KMS-11 (cell line): ENCODE results near the gene KLRG1.

ENCODE experiments used
- H2AFZ ChIP-seq: fragments of 200-600 bp; sonication (generic); 2 replicates; pipeline ENCODE4 v1.6.1; 2016; ENCODE audit warnings: antibody characterized with exemption, mixed run types, low read depth
- H3K27ac ChIP-seq: fragments of 200-600 bp; sonication (generic); 2 replicates; pipeline ENCODE4 v1.6.1; 2016; ENCODE audit warnings: mild to moderate bottlenecking, mixed run types
- H3K27me3 ChIP-seq: fragments of 200-600 bp; sonication (generic); 2 replicates; pipeline ENCODE4 v1.6.1; 2017; ENCODE audit warnings: mild to moderate bottlenecking, low read depth, mixed run types, moderate library complexity; ENCODE audit not compliant: insufficient read depth
- H3K36me3 ChIP-seq: fragments of 200-600 bp; sonication (generic); 2 replicates; pipeline ENCODE4 v1.6.1; 2017; ENCODE audit warnings: mild to moderate bottlenecking, mixed run types; ENCODE audit not compliant: insufficient read depth
- H3K4me1 ChIP-seq: fragments of 200-600 bp; sonication (generic); 2 replicates; pipeline ENCODE4 v1.6.1; 2016; ENCODE audit warnings: mild to moderate bottlenecking, low read depth, mixed run types; ENCODE audit not compliant: poor library complexity, severe bottlenecking
- H3K4me2 ChIP-seq: fragments of 200-600 bp; sonication (generic); 2 replicates; pipeline ENCODE4 v1.7.0; 2016; ENCODE audit warnings: mild to moderate bottlenecking, mixed run types
- H3K4me3 ChIP-seq: fragments of 200-600 bp; sonication (generic); IDR thresholded peaks from 2 replicates; pipeline ENCODE4 v1.6.1; 2017; ENCODE audit warnings: low read depth, low read length, mixed read lengths; ENCODE audit not compliant: insufficient read depth
- H3K79me2 ChIP-seq: fragments of 200-600 bp; sonication (generic); 2 replicates; pipeline ENCODE4 v1.6.1; 2016; ENCODE audit warnings: low read depth, mixed run types; ENCODE audit not compliant: insufficient read depth
- H3K9ac ChIP-seq: fragments of 200-600 bp; sonication (generic); 2 replicates; pipeline ENCODE4 v1.6.1; 2016; ENCODE audit warnings: mild to moderate bottlenecking, mixed run types
- H4K20me1 ChIP-seq: fragments of 200-600 bp; sonication (generic); 2 replicates; pipeline ENCODE4 v1.6.1; 2016; ENCODE audit warnings: mild to moderate bottlenecking, mixed run types; ENCODE audit not compliant: insufficient read depth
- CTCF ChIP-seq: fragments of 200-600 bp; sonication (generic); conservative IDR thresholded peaks from 2 replicates; pipeline ENCODE4 v1.6.1; 2017; ENCODE audit warnings: low read depth, mild to moderate bottlenecking, antibody characterized with exemption, low read length, moderate library complexity, mixed read lengths

KLRG1 gene

DNA sequence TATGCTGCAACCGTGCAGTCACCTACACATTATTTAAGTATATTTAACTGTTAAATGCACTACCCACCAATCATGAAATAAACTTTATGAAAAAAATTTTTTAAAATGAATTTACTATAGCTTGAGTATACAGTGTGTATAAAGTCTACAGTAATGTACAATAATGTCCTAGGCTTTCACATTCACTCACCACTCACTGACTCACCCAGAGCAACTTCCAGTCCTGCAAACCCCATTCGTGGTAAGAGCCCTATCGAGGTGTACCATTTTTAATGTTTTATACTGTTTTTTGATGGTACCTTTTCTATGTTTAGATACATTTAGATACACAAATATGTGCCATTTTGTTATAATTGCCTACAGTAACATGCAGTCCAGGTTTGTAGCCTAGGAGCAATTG is 48.1 kb downstream of the KLRG1 start:
- no peak overlapping the region for H2AFZ ChIP-seq
- no peaks in the 10 kb centered on the region for H3K36me3 ChIP-seq
- H3K79me2 ChIP-seq = no peaks in the 10 kb centered on the region
- no peaks in the 10 kb centered on the region for H3K4me1 ChIP-seq
- H3K4me3 ChIP-seq = no peak overlapping the region
- no peak overlapping the region for H3K9ac ChIP-seq
- H3K4me2 ChIP-seq = no peak overlapping the region
- no peak for TF ChIP-seq CTCF
- H3K27me3 ChIP-seq = no peaks in the 10 kb centered on the region
- H3K27ac ChIP-seq = no peak overlapping the region
- H4K20me1 ChIP-seq = no peaks in the 10 kb centered on the region

DNA sequence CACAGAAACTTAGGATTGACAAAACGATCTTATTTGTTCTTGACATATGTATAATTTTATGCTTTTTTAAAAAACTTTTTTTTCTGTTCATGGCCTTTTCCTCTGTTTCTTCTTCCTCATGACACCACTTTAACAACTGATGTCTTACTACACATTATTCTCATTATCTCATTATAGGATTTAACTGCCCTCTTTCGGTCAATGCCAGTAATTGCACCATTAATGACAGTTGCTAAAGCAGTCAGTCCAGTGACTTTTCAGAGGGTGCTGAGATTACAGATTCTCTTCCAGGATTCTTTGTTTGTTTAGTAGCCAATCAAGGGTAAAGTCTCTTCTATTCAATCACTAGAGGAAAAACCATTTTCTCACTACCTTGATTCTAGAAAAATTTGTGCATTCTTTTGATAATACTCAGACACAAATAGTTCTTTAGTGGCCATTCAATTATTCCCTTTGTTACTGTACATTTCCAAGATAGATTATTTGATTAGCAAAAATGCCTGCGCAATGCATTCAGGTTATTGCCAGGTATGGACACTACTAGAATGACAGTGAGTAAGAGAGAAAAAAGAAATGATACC is 50.1 kb downstream of the KLRG1 start:
- TF ChIP-seq CTCF = peak; percentile 80
- H3K27me3 ChIP-seq = no peaks in the 10 kb centered on the region
- no peaks in the 10 kb centered on the region for H4K20me1 ChIP-seq
- no peak overlapping the region for H3K4me3 ChIP-seq
- H3K4me2 ChIP-seq = no peak overlapping the region
- no peak overlapping the region for H3K9ac ChIP-seq
- no peak overlapping the region for H3K27ac ChIP-seq
- no peak overlapping the region for H2AFZ ChIP-seq
- H3K4me1 ChIP-seq = no peaks in the 10 kb centered on the region
- H3K36me3 ChIP-seq = no peaks in the 10 kb centered on the region
- H3K79me2 ChIP-seq = no peaks in the 10 kb centered on the region

DNA sequence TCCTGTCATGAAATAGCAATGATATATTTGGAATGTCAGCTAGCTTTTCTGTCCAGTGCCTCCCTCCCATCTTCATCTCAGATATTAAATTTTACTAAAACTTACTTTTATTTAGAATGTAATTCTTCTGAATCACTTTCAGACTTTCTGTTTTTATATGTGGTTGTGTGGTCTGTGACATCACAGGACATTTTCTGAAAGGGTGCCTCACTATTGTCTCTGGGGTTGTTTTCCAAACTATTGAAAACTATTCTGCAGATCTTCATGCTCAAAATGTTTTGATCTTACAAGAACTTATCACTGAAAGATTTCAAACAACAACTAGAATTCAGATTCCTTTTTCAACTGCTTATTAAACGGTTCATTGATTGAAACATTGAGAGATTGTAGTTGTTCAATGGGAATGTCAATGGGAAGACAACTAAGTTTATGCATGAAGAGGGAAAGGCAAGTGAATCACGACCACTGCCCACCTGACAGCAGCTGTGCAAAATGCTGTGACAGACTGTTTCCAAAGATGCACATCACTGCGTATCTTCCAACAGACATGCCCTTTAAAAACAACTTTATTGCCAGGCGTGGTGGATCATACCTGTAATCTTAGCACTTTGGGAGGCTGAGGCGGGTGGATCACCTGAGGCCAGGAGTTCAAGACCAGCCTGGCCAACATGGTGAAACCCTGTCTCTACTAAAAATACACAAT is 51.3 kb downstream of the KLRG1 start:
- H2AFZ ChIP-seq = no peak overlapping the region
- no peaks in the 10 kb centered on the region for H3K79me2 ChIP-seq
- H3K4me3 ChIP-seq = no peak overlapping the region
- no peaks in the 10 kb centered on the region for H3K4me1 ChIP-seq
- H3K27ac ChIP-seq = no peak overlapping the region
- H3K4me2 ChIP-seq = no peak overlapping the region
- H3K27me3 ChIP-seq = no peaks in the 10 kb centered on the region
- TF ChIP-seq CTCF = no peak
- H3K9ac ChIP-seq = no peak overlapping the region
- H3K36me3 ChIP-seq = no peaks in the 10 kb centered on the region
- H4K20me1 ChIP-seq = no peaks in the 10 kb centered on the region

- no peak overlapping the region for H3K27ac ChIP-seq
- no peak overlapping the region for H3K9ac ChIP-seq
- H3K4me2 ChIP-seq = no peak overlapping the region
- H3K4me1 ChIP-seq = no peaks in the 10 kb centered on the region
- TF ChIP-seq CTCF = no peak
- no peaks in the 10 kb centered on the region for H3K36me3 ChIP-seq
- H4K20me1 ChIP-seq = no peaks in the 10 kb centered on the region
- H3K79me2 ChIP-seq = no peaks in the 10 kb centered on the region
- no peaks in the 10 kb centered on the region for H3K27me3 ChIP-seq
- H3K4me3 ChIP-seq = no peak overlapping the region
- H2AFZ ChIP-seq = no peak overlapping the region
Measured at GRCh38 chr12:9041321-9041720, 52.0 kb downstream of the KLRG1 start.
